T-helper 2 cell treated with Interferon-gamma antibody and Interleukin-4, amounts not matched to agents 100 ng/mL and 5 ng/mL, for 36 hours (primary cell): ENCODE measurements around the gene TRIM36. TPM values are rescaled to one million over a fixed set of nuclear protein-coding genes. Genes with fewer than 3 reads are reported as not detected.

Source experiments
- intact Hi-C: fragments of 100-400 bp; cut with micrococcal nuclease; formaldehyde crosslinking; loops from one replicate; pipeline ENCODE4 v1.15.1; 2023
- total RNA-seq: library from RNA; stranded (reverse); gene quantifications from 2 replicates; pipeline ENCODE4 v1.2.3, GENCODE V29; 2022

Gene TRIM36, protein sequence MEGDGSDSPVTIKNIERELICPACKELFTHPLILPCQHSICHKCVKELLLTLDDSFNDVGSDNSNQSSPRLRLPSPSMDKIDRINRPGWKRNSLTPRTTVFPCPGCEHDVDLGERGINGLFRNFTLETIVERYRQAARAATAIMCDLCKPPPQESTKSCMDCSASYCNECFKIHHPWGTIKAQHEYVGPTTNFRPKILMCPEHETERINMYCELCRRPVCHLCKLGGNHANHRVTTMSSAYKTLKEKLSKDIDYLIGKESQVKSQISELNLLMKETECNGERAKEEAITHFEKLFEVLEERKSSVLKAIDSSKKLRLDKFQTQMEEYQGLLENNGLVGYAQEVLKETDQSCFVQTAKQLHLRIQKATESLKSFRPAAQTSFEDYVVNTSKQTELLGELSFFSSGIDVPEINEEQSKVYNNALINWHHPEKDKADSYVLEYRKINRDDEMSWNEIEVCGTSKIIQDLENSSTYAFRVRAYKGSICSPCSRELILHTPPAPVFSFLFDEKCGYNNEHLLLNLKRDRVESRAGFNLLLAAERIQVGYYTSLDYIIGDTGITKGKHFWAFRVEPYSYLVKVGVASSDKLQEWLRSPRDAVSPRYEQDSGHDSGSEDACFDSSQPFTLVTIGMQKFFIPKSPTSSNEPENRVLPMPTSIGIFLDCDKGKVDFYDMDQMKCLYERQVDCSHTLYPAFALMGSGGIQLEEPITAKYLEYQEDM
- 0.16 TPM in 1 of 2 replicates, not detected in the other for total RNA-seq

DNA sequence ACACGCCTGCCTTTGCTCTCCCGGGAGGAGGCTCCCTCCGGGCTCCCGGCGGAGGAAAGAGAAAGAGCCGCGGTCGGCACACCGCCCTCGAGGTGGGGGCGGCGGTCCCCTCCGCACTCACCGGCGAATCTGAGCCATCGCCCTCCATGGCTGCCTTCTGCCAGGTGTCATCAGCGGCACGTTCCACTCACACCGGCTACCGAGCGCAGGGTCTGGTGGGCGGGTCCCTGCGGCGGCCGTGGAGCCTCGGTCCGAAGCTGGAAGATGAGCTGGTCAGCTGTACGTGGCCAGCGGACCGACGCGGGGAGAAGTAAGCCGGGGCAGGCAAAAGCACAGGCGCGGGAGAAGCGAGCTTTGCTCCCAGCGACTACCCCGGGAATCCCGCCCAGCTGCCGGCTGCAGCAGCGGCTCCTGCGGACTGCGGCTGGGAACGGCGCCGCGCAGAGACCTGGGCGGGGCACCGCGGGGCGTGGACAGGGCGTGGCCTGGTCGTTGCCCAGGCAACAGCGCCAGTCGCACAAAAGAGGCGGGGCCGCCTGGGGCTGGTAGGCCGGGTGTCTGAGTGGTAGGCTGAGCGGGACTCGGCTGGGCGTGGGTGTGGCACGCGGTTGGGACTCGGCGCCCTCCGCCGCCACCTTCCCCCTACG lies at the start of gene TRIM36:
Gene TRIM36 (minus strand): TSS at position 422 of the 647 bp plus-strand sequence. CDS start 274 bp downstream, at position 148.
- intact Hi-C loops = loop anchor here (1.0 to 10.0 kb wide), 10 partner anchors 40 to 915 kb away; partner anchors contain the start of genes AP3S1, ATG12, CCDC112 and COMMD10

DNA sequence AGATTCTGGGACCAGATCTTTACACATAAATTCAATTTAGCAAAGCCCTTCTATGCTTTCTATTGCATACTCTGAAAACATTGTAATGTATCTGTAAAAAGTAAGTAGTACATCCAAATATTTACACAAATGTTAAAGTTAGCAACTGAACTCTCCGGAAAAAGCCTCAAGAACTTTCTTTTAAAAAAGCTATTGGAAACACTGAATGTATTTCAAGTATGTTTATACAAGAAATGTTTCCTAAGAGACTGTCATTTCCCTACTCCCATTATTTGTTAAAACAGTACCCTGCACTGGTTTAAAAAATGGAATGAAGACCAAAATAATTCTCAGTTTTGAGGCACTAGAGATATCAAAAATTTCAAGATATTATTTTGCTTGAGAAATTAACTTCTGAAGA lies 44.8 kb upstream of the TRIM36 start:
- intact Hi-C loops = no loop called here

DNA sequence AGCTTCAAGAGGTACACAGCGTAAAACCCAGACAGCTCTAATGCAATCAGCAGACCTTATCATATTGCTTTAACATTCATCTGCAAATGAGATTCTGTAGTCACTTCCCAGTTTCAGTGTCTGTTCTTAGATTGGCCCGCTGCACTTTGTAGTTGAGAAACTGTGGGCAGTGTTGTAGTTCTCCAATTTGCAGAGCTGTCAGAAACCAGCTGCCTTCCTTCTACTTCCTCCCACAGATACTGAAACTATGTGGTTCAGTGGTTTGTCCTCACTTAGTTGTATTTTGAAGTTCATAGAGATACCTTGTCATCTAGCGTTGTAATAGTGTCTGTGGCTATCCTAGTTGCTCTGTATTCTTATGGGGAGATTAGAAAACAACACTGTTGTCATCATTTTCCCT lies 39.6 kb upstream of the TRIM36 start:
- intact Hi-C loops = loop anchor here (1.0 to 2.0 kb wide), 5 partner anchors 28 to 111 kb away; partner anchors contain the start of genes CCDC112 and PGGT1B

DNA sequence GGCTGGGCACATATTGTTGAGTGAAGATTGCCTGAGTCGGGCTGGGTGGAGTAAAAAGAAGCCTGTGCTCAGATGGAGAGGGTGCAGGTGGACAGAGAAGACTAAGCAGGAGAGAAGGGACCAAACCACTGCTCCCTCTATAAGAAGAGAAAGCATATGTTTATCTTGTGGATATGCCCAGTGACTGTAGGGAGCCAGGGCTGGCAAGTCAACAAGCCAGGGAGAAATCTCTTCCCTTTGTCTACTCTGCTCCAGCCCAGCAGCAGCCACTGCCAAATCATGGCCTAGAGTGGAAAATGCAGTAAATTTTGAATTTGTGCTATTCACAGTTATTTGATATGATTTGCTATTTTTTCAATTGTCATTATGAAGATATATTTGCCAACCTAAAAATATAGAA lies 33.2 kb upstream of the TRIM36 start:
- intact Hi-C loops = no loop called here

DNA sequence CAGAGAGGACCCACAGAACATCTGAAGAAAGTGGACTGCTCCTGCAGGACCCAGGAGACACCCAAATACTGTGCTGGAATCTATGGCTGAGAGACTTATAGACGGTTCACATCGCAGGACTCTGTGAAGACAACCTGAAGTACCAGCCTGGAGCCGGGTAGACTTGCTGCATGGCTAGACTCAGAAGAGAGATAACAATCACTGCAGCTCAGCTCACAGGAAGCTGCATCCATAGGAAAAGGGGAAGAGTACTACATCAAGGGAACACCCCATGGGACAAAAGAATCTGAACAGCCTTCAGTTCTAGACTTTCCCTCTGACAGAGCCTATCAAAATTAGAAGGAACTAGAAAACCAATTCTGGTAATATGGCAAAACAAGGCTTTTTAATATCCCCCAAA lies 26.5 kb upstream of the TRIM36 start:
- intact Hi-C loops = no loop called here

DNA sequence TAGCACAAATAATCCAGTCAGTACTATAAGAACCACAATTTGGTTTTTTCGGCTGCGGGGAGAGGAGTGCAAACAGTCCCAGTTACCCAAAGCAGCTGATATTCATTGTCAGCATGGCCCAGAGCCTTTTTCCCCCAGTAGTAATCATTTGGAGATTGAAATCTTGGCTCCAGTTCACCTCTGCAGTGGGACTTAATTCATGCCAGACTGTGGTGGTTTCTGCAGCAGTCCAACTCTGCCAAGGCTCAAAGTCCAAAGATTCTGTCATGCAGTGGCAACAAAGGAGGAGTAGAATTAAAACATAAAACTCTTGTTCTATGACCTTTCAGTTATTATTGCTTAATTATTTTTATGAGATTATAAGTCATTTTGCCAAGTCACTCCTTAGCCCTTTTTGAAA lies 25.0 kb upstream of the TRIM36 start:
- intact Hi-C loops = no loop called here

DNA sequence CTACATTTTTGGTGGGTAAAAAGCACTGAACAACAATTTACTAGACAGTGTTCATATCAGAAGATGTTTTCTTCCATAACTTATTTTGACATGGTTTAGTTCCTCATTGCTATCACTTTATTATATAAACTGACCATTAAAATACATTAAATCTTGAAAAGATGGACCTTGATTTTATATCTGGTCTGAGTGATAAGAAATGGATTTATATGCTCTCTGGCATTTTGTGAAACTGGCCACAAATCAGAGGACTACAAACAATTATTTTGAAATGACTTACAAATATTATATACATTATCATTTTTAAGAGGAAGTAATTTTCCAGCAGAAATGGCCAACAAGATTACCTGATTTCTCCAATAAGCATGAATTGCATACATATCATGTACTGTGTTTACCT lies 23.6 kb upstream of the TRIM36 start:
- intact Hi-C loops = no loop called here

DNA sequence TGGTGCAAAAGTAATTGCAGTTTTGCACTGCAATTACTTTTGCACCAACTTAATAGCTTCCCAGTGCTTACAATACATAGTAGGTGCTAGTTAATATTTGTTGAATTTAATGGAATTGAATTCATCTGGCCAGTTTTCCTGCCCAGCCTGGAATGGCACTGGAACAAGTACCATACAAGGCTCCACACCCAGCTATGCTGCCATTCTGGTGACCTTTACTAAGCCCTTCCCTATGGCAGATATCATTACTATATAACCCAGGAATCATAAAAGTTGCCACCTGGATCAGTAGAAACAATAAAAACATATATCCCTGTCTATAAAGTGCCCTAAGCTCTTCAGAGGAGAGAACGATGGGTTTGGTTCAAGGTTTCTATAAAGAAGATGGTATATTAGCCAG lies 22.4 kb upstream of the TRIM36 start:
- intact Hi-C loops = no loop called here

DNA sequence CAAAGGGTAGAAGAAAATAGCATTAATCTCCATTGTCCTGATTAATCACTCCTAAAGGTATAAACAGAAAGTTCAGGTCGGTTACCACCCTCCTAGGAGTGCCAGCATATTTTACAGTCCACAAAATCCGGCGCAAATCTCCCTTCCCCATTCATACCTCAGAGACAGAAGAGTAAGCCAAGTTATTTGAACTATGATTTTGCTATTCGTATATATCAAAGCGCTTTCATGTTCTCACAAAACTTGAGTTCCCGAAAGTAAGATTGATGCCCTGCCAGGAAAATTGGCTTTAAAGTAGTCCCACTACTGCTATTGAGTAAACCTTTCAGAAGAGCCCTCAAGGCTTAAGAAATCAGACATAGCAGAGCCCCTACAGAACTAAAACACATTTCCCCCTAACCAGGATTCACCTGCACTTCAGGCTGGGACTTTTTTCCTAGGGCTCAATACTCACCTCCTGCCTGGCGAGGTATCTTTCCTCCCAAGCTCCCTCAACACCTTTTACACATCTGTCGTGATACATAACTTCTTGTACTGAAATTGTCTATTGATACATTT lies 21.8 kb upstream of the TRIM36 start:
- intact Hi-C loops = no loop called here

DNA sequence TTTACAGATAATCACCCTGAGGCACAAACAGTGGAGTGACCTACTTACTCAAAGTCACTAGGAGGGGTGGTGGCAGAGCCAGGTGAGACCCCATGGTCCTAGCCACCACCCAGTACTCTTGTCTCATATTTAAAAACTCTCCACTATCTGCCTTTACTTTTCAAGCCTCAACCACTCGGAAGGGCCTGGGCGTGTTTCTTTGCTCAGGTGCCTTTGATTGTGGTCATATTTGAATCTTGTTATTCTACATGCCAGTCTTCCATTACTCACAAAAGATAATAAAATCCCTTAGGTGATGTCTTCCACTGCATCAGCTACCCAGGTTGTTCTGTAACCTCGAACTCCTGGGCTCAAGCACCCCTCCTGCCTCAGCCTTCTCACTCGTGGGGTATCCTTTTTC lies 20.7 kb upstream of the TRIM36 start:
- intact Hi-C loops = no loop called here

DNA sequence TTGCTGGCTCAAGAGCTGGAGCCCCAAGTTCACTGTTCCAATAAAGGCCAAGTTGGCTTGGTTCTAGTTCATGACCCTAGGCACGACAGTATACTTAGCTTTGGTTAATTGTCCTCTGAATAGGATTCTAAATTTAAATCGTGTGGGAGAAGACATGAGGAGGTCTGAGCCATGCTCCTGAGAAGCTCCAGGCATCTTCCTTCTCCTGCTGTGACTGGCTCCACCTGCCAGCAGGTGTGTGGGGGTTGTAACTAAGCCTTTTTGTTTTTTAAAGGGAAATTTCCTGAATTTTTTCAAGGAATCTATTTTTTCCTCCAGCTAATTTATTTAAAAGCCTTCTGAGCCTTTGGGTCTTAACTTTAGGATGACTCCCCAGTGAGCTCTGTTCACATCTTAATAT lies 20.2 kb upstream of the TRIM36 start:
- intact Hi-C loops = loop anchor here (10.0 kb wide), 1 partner anchor 1385 kb away; the partner anchor contains the start of gene SEMA6A

DNA sequence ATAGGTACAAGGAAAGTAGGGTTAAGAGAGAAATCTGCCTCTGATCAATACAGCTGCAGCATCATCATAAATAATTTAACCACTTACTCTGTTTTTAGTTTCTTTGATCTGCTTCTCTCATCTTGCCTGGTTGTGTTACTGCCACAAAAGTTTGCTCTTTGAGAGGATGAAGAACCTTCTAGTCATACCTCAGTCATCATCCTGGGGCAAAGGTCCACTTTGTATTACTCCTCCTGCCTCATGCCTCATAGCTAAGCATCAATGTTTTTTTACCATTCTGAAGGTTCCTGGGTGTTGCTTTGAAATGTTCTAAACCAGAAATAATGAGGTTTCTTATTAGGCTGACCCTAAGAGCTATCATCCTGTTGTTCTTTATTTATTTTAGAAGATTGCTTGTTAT lies 17.1 kb upstream of the TRIM36 start:
- intact Hi-C loops = loop anchor here (10.0 kb wide), 1 partner anchor 1388 kb away; the partner anchor contains the start of gene SEMA6A

DNA sequence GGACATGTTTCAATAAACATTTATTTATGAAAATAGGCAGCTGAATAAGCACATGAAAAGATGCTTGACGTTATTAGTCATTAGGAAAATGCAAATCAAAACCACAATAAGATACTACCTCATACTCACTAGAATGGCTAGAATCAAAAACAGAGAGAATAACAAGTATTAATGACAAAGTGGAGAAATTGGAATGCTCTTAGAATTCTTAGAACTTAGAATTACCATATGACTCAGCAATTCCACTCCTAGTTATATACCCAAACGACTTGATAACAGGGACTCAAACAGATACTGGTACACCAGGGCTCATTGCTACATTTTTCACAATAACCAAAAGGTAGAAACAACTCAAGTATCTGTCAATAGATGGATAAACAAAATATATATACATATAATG lies 15.1 kb upstream of the TRIM36 start:
- intact Hi-C loops = loop anchor here (10.0 kb wide), 1 partner anchor 1390 kb away; the partner anchor contains the start of gene SEMA6A

DNA sequence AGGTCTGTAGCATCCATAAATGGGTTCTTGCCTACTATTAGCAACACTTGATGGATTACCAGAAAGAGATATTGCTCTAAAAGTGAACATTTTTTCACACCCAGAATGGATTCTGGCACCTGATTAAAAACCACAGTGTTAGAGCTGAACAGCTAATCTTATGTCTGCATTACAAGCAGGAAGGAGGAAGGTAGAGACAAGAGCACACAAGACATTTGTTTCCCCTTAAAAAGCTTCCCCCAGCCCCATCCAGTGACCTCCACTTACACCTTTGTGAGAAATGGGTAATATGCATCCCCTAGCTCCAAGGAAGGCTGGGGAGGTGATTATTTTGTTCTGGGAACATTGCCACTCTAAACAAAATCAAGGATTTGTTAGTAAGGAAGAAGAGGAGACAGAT lies 12.0 kb upstream of the TRIM36 start:
- intact Hi-C loops = loop anchor here (2.0 to 10.0 kb wide), 2 partner anchors 27 to 1393 kb away; partner anchors contain the start of gene SEMA6A

DNA sequence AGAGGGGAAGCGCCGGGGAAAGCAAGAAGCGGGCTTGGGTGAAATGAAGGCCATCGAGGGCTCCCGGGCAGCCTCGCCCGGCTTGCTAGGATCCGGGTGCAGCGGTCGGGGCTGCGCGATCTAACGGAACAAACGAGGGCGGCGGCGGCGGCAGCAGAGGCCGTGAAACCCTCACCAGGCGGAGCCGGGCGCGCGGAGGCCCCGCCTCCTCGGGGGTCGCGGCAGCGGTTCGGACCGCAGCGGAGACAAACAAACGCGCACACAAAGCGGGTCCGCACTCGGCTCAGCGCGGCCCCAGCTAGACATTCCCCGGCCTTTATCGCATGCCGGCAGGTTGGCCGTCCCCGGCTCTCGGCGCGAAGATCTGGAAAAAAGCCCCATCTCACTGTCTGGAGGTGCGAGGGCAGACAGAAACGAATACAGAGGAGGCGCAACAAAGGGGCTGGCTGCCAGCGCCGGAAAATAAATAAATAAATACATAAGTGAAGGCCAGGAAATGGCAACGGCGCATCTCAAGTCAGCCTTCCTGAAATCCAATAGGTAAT lies 10.5 kb upstream of the TRIM36 start:
- intact Hi-C loops = loop anchor here (1.0 to 10.0 kb wide), 3 partner anchors 9 to 1395 kb away; partner anchors contain the start of gene SEMA6A

DNA sequence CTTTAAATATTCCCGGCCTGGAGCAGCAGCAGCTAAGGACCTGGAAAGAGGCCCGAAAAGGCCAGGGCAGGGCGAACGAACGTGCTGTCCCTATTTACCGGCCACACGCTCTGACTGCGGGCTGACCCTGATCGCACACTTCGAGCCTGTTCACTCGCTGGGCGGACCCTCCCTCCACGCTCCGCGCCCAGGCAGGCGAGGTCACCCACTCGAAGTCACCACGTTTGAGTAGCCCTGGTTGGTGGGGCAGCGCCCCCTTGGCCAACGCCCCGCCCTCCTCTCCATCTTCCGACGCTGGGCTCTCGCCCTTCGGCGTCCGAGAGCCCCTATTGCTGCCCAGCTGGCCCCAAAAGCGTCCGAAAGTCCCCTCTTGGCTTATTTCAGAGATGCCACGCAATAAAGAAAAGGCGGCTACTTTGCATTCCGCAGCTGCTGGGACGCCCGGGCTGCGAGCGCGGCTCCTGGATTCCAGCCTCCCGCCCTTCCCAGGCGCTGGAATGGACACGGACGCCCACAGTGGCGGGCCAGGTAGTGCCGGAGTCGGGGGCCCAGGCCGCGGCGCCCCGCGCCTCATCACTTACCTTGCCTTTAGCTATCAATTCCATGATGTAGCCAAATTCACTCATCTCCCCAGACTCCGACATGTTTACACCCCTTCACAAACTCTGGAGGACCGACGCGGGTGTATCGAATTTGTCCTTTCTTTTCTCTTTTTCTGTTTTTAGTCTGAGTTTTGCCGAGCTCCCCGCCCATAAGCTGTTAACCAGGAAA lies 9.9 kb upstream of the TRIM36 start:
- intact Hi-C loops = loop anchor here (1.0 to 10.0 kb wide), 4 partner anchors 8 to 1395 kb away; partner anchors contain the start of genes COMMD10 and SEMA6A

DNA sequence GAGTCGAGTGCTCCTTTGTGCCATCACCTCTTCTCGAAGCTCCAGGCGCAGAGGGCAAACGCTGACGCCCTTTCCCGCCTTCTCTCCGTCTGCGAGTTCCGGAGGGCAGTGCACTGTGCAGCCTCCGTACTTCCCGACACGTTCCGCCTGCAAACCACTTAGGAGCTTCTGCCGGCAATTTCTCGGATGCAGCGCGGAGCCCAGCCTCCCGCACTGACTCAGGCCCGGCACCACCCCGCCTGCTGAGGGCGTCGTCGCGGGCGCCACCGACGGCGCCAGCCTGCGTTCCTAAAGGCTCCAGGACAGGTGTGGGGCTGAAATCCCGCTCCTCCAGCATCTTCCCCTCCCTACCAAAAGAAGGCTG lies 9.3 kb upstream of the TRIM36 start:
- intact Hi-C loops = loop anchor here (10.0 kb wide), 1 partner anchor 906 kb away; the partner anchor contains the start of gene COMMD10

DNA sequence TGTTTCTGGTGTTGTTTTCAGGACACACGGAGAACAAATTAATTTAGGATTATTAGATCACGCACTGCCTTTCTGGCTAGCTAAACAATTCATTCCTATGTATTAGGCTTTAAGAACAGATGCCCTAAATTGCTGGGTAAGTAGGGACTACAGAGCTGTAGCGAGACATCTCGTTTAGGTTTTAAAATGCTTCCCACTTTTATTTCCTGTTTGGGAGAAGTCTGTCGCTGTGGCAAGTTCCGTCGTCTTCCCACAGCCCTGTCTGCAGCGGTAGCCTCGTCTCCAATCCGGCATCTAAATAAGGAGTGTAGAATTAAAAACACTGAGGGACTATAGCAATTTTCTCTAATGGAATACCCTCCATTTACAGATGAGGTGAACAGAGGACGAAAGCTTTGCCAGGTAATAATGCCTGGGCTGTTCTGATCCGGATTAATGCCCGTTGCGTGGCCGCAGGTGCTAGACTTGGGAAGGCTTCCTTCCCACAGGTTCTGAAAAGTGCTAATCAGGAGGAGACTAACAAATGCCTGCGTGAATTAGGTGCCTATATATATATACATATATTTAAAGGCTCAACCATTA lies 1.3 kb upstream of the TRIM36 start:
- intact Hi-C loops = loop anchor here (1.0 to 10.0 kb wide), 7 partner anchors 9 to 914 kb away; partner anchors contain the start of genes AP3S1, ATG12, COMMD10 and PGGT1B
